H4 (cell line): ENCODE results near the gene ZNF683. TPM values are rescaled to one million over a fixed set of nuclear protein-coding genes. Genes with fewer than 3 reads are reported as not detected.
A peak's percentile ranks its signal among the peaks of the same experiment; 100 is the strongest.
"Not testable (repeated sequence)": the region's sequence is repeated elsewhere in the genome, so short reads cannot be mapped to it uniquely, and the experiment has no call there.

ENCODE experiments used
- DNase-seq: peaks from one replicate; pipeline ENCODE4 v3.0.0-alpha.2; 2015; ENCODE audit warnings: low spot score
- total RNA-seq: library from RNA; depleted of rRNA; stranded (reverse); fragments of >200 nt; shearing (Covaris generic); gene quantifications from 2 replicates; pipeline ENCODE4 v1.2.3, GENCODE V29; 2014

Gene ZNF683
- total RNA-seq, 1 experiment from 2014 or later, result not detected

DNA sequence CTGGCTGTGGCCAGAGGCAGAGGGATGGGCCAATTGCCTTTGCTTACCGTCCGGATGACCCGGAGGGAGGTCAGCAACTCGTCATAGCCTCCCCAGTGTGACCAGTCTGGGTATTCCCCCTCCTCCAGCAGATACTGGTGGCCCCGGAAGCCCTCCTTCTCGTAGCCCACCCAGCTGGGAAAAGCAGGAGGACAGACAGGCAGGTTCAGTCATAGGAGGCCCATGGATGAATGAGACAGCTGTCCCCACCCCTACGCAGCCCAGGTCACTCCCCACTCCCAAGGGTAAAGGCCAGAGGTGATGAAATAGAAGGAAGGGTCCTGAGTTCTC, 35.4 kb downstream of the ZNF683 start:
- DNase-seq, result no peak

DNA sequence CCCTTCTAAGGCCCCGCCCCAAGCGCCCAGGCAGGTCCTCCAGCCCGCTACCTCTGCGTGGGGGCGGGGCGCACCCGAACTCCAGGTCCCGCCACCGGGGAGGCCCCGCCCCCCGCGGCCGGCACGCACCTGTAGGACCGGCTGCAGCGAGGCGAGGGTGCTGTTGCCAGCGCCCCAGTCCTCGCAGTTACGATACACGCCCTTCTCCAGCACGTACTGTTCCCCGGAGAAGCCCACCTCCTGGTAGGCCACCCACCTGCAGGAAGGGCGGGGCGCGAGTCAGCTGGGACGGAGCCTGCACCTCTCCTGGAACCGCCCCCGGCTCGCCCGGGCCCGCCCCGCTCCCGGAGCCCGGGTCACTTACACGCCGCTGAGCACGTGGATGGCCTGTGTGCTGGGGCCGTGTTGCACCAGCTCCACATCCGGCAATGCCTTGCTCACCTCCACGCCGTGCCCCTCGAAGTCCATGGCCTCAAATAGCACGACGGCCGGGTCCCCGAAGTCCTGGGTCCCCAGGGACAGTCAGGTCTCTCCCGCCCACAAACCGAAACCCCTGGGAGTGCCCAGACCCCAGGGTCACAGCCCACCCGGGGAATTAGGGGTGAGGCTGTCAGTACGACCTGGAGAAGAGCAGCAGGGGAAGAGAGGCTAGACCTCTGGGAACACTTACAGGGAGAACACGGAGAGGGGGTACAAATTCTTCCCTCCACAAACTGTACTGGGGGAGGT, 35.9 kb downstream of the ZNF683 start:
- DNase-seq, result no peak

DNA sequence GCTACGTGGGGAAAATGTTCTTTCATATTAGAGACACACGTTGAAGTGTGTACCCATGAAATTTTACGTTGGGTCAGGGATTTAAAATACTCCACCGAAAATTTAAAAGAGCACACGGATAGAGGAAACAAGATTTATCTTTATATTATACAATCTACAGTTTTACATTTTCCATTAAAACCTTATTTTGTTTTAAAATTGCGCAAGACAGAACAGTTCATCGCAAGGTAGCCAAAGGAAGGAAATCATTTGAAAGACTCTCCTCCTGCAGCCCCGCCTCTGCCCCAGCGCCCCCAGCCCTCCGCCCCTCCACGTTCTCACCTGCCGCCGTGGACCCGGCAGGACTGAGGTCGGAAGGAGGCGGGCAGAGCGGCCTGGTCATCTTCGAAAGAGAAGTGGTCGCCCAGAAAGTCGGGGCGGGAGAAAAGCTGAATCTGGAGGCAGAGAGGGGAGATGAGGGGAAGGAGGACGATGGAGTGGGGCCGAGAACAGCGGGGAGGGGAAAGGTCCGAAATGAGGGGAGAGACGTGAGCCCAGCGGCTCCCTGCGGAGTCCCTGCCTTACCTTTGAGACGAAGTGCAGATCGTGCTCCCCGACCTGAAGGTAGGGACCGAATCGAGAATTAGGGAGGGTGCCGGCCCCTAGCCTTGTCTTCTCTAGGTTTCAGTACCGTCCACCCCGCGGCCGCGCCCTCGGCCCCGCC, 36.6 kb downstream of the ZNF683 start:
- DNase-seq, result no peak

DNA sequence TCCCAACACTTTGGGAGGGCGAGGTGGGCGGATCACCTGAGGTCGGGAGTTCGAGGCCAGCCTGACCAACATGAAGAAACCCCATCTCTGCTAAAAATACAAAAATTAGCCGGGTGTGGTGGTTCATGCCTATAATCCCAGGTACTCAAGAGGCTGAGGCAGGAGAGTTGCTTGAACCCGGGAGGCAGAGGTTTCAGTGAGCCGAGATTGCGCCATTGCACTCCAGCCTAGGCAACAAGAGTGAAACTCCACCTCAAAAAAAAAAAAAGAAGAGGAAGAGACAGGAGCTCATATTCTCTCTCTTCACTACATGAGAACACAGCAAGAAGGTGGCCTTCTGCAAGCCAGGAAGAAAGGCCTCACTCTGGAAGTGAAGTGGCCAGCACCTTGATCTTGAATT, 39.2 kb downstream of the ZNF683 start:
- DNase-seq, result not testable (repeated sequence)

DNA sequence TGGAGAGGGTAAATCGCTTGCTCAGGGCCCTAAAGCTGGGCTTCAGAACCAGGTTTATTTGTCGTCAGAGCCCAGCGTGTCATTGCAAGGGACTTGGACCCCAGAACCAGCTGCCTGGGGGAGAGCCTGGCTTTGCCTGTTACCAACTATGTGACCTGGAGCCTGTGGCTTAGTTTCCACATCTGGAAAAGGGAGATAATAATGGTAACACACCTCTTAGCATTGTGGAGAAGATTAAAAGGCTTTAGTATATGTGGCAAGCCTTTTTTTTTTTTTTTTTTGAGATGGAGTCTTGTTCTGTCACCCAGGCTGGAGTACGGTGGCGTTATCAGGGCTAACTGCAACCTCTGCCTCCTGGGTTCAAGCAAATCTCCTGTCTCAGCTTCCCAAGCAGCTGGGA, 42.3 kb downstream of the ZNF683 start:
- DNase-seq, result no peak

DNA sequence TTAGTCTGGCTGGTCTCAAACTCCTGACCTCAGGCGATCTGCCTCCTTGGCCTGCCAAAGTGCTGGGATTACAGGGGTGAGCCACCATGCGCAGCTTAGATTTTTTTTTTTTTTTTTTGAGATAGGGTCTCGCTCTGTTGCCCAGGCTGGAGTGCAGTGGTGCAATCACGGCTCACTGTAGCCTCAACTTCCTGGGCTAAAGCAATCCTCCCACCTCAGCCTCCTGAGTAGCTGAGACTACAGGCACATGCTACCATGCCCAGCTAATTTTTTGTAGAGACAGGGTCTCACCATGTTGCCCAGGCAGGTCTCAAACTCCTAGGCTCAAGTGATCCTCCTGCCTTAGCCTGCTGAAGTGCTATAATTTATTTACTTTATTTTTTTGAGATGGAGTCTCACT, 43.2 kb downstream of the ZNF683 start:
- not testable (repeated sequence) for DNase-seq

DNA sequence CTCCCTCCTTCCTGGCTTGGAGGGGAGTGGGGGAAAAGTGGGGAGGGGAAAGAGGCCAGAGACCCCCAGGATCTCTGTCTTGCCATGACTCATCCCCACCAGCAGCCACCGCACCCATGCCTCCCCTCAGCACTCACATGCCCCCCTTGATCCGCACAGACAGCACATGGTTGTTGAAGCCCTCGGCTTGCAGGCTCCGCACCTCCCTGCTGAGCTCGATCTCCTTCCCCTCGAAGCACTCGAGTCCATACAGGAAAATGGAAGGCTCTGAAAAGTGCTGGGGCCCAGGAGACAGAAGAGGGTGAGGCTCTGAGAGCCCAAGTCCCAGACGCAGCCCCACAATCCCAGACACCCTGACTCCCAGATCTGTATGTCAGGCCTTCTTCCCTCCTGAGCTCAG, 44.0 kb downstream of the ZNF683 start:
- no peak for DNase-seq

DNA sequence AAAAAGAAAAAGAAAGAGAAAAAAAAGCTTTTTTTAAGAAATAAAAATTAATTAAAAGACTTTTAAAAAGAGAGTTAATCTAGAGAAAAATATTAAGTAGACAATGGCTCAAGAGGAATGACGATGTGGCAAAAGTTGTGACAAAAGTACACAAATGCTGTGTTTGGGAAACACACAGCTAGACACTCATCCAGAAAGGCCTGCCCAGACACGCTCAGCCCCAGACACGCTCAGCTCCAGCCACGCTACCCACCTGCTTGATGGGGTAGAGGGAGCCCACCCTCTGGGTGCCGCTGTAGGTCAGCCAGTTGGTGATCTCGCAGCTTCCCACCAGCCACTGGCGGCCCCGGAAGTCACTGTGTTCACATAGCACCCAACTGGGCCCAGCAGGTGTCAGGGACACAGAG, 44.6 kb downstream of the ZNF683 start:
- DNase-seq, result no peak

DNA sequence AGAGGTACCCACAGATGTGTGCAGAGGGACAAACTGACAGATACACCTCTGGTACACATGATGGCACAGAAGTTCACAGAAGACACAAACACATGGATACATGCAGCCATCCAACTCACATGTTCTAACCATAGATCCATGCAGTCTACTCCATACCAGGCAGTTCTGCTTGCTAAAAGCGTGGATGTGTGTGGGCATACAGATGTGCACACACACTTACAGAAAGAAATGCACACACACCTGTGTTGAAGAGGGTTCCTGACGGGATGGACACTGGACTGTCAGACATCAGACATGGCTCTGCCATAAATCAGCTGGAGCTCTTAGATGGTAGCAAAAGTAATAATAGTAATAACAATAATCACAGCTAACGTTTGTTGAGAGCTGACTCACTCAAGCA, 48.0 kb downstream of the ZNF683 start:
- DNase-seq, result no peak

DNA sequence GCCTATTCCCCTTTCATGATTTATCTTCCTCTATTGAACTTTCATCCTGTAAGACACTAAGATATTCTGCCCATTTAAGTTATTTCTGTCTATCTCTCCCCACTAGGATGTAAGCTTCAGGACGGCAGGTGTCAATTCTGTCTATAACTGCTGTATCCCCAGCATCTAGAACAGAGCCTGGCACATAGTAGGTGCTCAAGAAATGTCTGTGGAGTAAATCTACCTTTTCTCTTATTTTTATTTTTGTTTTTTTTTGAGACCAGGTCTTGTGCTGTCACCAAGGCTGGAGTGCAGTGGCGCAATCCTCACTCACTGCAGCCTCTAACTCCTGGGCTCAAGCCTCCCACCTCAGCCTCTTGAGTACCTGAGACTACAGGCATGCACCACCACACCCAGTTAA, 49.2 kb downstream of the ZNF683 start:
- no peak for DNase-seq

DNA sequence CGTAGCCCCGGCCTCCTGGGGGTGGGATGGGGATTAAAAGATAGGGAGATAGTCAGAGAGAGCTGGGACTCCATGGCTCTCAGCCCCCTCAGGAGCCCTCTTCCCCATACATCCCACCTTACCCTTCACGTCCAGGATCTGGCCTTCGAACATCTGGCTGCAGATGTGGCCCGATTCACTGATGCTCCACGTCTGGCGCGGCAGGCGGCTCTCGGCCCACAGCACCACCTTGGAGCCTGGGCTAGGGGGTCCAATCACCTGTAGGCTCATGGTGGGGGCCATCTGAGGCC, 50.6 kb downstream of the ZNF683 start:
- no peak for DNase-seq

DNA sequence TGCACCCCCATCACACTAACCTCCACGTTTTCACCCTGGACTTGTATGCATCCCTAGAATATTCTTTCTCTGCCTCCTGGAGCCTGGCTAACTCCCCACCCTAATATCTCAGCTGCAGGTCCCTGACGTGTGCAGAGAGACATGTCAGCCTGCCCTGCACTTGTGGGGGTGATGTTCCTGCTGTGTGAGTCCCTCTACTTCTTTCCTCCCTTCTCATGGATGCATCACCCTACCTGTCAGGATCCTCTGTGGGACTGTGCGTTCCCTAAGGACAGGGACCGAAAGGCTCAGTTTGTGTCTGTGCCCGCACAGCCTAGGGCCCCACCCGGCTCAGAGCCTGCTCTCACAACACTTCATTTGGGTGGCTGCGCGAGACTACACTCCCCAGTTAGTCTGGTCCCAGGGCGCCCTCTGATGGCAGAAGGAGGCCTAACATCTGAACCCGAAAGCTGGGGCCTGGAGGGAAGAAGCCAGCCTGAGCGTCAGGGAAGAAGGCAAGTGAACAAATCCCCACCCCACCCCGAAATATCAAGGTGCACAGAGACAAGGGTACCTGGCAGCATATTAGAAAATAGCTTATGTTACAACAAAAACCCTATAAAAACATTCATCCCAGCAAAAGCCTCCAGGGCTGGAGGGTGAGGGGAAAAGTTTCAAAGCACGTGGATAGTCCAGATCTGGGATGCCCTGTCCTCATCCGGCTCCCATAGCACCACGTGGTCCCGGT, 51.1 kb downstream of the ZNF683 start:
- peak; percentile 75 for DNase-seq

DNA sequence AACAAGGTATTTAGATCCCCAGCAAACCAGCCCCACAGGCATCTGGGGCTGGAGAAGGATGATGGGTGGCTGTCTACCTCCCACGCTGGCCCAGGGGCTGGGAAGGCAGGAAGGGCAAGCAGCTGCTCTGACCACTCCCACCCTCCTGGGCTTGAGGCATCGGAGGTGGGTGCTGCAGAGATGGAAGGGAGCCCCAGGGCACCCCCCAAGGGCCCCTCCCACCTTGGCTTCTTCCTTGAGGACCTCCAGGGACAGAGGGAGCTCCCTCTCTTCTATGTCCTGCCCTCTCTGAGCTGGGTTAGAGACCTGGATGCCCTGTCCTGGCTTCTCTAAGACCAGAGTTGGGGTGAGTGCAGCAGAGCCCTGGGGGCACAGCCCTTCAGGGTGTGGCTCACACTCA, 51.7 kb downstream of the ZNF683 start:
- no peak for DNase-seq

DNA sequence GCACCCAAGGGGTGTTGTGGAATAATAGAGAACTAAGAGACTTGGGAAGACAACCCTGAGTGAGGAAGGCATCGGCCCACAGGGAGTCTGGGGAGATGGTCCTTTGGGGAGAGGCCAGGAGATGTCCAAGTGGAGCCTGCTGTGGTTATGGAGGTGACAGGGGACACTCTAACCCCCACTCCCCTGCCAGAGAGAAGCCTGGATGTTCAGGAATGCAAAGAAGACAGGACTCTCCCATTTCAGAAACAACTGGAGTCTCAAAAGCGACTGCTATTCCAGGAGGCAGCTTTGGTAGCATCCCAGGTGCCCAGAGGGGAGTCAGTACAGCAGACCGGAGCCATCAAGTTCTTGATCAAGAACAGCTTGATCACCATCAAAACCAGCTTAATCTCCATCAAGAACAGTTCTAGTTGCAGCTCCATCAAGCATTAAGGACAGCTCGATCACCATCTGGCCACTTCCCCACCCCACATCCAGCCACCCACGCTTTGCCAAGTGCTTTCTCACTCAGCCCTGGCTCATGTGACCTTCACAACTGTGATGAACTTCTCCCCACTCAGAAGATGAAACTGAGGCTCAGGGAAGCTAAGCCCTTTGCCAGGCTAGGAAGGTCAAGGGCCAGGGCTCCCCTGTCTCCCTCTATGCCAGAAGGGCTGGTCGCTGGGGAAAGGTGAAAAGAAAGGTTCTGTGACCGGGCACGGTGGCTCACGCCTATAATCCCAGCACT, 54.0 kb downstream of the ZNF683 start:
- no peak for DNase-seq

DNA sequence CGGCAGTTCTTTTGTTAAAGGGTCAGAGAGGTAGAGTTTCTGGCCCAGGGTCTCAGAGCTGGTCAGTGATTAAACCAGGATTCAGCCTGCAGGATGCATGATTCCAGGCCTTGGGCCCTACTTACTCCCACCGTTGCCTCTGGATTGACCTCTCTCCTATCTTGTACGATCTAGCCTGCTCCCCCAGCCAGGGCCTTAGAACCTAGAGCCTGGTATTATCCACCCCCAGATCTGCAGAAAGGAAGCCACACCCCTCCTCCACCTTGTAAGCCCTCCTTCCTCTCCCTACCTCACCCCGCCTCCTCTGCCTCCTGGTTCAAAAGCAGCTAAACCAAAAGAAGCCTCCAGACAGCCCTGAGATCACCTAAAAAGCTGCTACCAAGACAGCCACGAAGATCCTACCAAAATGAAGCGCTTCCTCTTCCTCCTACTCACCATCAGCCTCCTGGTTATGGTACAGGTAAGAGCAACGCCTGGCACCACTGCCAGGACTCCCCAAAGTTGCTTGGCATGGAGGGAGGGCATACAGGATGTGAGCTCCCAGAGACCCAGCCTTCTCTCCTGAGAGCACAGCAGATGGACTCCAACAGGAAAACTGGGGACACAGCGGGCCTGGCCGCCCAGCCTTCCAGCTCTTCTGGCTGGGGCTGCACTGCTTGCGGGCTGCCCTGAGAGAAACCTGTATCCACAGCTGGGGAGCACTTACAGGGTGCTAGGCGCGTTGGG, 54.8 kb downstream of the ZNF683 start, which contains the start of gene CD52:
Gene CD52 (plus strand): TSS at position 347 of the 726 bp plus-strand sequence. CDS start 60 bp downstream, at position 407.
- DNase-seq, result no peak

DNA sequence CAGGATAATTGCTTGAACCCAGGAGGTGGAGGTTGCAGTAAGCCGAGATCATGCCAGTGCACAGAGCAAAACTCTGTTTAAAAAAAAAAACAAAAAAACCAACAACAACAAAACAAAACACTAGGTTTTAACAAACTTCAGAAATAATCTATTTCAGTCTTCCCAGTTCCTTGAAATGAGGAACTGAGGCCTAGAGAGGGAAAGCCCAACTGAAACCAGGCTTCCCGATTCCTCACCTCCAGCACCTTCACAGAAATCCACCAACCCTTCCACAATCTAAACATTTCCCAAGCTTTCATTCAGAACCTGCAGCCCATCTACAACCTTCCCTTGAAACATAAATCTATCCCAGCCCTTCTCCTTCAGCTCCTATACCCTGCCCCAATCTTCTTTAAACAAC, 55.4 kb downstream of the ZNF683 start:
- no peak for DNase-seq

DNA sequence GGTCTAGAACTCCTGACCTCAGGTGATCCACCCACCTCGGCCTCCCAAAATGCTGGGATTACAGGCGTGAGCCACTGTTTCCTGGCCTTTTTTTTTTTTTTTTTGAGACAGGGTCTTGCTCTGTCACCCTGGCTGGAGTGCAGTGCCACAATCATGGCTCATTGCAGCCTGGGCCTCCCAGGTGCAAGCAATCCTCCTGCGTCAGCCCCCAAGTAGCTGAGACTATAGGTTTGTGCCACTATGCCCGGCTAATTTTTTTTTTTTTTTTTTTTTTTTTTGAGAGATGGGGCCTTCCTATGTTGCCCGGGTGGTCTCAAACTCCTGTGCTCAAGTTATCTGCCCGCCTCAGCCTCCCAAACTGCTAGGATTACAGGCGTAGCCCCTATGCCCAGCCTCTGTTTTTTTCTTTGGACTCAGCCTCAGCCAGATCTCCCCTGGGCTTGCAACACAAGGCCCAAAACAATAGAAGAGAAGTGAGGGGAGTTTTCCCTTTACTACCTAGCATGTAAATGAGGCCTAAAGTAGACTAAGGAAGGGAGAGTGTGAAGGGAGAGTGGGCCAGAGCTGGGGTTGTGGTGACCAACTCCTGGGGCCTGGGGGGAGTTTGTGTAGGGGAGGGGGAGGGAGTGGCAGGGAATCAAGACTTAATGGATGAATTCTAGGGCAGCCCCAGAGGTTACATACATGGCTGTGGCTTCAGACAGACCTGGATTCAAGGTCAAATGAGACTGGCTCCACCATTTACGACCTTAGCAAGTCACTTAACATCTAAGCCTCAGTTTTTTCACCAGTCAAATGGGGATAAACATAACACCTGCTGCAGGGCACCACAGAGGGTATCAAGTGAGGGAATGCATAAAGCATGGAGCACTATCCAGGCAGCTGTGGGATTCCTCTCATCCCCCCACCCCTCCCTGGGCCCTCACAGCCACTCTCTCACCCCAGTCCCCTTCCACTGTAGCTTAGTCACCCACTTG, 56.4 kb downstream of the ZNF683 start:
- DNase-seq, result no peak

DNA sequence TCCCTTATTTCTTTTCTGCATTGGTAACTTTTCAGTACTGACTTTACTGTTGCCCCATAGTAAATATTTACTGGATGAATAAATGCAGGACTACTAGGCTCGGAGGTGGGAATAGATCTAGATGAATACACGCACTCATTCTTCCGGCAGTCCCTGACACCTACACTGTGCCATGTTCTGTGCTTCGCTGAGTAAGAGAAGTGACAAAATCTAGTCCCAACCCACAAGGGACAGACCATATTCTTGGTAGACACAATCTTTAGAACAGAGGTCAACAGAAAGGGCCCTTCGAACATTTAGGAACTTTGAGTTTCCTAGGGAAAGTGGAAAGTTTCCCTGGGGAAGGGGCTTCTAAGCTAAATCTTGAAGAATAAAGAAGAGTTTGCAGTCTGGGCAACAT, 58.0 kb downstream of the ZNF683 start:
- no peak for DNase-seq
